Neural cell (in vitro differentiated cells): Measurements from ENCODE around the gene DAAM2. TPM values are rescaled to one million over a fixed set of nuclear protein-coding genes. Genes with fewer than 3 reads are reported as not detected.

Source experiments
- H2AFZ ChIP-seq: fragments of 200-600, 300-800 bp; sonication (generic), shearing (Covaris generic); 2 replicates; pipeline ENCODE4 v1.6.0; 2014; ENCODE audit warnings: low read depth, mild to moderate bottlenecking, antibody characterized with exemption, low read length, moderate library complexity
- H3F3A ChIP-seq: fragments of 200-600 bp; shearing (Covaris generic); 2 replicates; pipeline ENCODE4 v1.6.1; 2016; ENCODE audit warnings: mild to moderate bottlenecking, moderate library complexity, mixed read lengths, antibody characterized with exemption, low read length; ENCODE audit not compliant: insufficient read depth, poor library complexity, severe bottlenecking
- H3K27ac ChIP-seq: fragments of 200-600, 300-800 bp; sonication (generic), shearing (Covaris generic); 2 replicates; pipeline ENCODE4 v1.5.1; 2014; ENCODE audit warnings: mild to moderate bottlenecking, low read length, moderate library complexity
- H3K27me3 ChIP-seq: fragments of 300-800, 200-600 bp; sonication (generic), shearing (Covaris generic); 2 replicates; pipeline ENCODE4 v1.6.0; 2014; ENCODE audit warnings: mild to moderate bottlenecking, low read depth, low read length, moderate library complexity; ENCODE audit not compliant: insufficient read depth
- H3K36me3 ChIP-seq: fragments of 300-800, 200-600 bp; sonication (generic), shearing (Covaris generic); 2 replicates; pipeline ENCODE4 v1.5.1; 2014; ENCODE audit warnings: mild to moderate bottlenecking, antibody characterized with exemption, low read length, moderate library complexity; ENCODE audit not compliant: insufficient read depth
- H3K4me2 ChIP-seq: fragments of 300-800, 200-600 bp; sonication (generic), shearing (Covaris generic); 2 replicates; pipeline ENCODE4 v1.6.0; 2014; ENCODE audit warnings: mild to moderate bottlenecking, low read length
- H3K4me3 ChIP-seq: fragments of 300-800, 200-600 bp; sonication (generic), shearing (Covaris generic); 2 replicates; pipeline ENCODE4 v1.5.1; 2014; ENCODE audit warnings: mild to moderate bottlenecking, low read length, moderate library complexity
- H3K79me2 ChIP-seq: fragments of 200-600 bp; shearing (Covaris generic); replicated peaks from 2 replicates; pipeline ENCODE4 v1.6.0; 2014; ENCODE audit warnings: mild to moderate bottlenecking, low read length, moderate library complexity; ENCODE audit not compliant: insufficient read depth
- H3K9ac ChIP-seq: fragments of 300-800, 200-600 bp; sonication (generic), shearing (Covaris generic); 2 replicates; pipeline ENCODE4 v1.6.1; 2016; ENCODE audit warnings: mild to moderate bottlenecking, low read length, mixed read lengths
- H3K9me2 ChIP-seq: fragments of 200-600 bp; shearing (Covaris generic); 2 replicates; pipeline ENCODE4 v1.6.1; 2016; ENCODE audit warnings: mild to moderate bottlenecking, low read length, mixed read lengths; ENCODE audit not compliant: insufficient read depth
- H3K9me3 ChIP-seq: fragments of 200-600, 300-800 bp; sonication (generic), shearing (Covaris generic); 2 replicates; pipeline ENCODE4 v1.6.1; 2016; ENCODE audit warnings: mild to moderate bottlenecking, mixed run types, low read length, moderate library complexity, mixed read lengths
- H4K20me1 ChIP-seq: fragments of 200-600 bp; shearing (Covaris generic); 2 replicates; pipeline ENCODE4 v1.6.1; 2016; ENCODE audit warnings: mild to moderate bottlenecking, mixed run types; ENCODE audit not compliant: insufficient read depth
- EP300 ChIP-seq: fragments of 450-650 bp; conservative IDR thresholded peaks from 2 replicates; pipeline ENCODE4 v1.6.1; 2014; ENCODE audit warnings: antibody characterized with exemption, mild to moderate bottlenecking, moderate library complexity; ENCODE audit not compliant: poor library complexity, severe bottlenecking
- EZH2 ChIP-seq: fragments of 200-600, 300-800 bp; shearing (Covaris generic), sonication (generic); IDR thresholded peaks from 2 replicates; pipeline ENCODE4 v1.6.1; 2014; ENCODE audit warnings: antibody characterized with exemption, low read length, borderline replicate concordance, mild to moderate bottlenecking; ENCODE audit not compliant: insufficient read depth, poor library complexity, severe bottlenecking
- MXI1 ChIP-seq: fragments of 450-650 bp; conservative IDR thresholded peaks from 2 replicates; pipeline ENCODE4 v1.6.1; 2014; ENCODE audit warnings: antibody characterized with exemption, mild to moderate bottlenecking; ENCODE audit not compliant: poor library complexity, severe bottlenecking
- POLR2AphosphoS5 ChIP-seq: IDR thresholded peaks from 2 replicates; pipeline ENCODE4 v1.6.1; 2012
- RAD21 ChIP-seq: fragments of 450-650 bp; conservative IDR thresholded peaks from 2 replicates; pipeline ENCODE4 v1.6.1; 2014; ENCODE audit warnings: antibody characterized with exemption, mild to moderate bottlenecking, moderate library complexity
- REST ChIP-seq: IDR thresholded peaks from 2 replicates; pipeline ENCODE4 v1.6.1; 2012; ENCODE audit warnings: borderline replicate concordance
- SMC3 ChIP-seq: fragments of 450-650 bp; conservative IDR thresholded peaks from 2 replicates; pipeline ENCODE4 v1.6.1; 2014; ENCODE audit warnings: antibody characterized with exemption, mild to moderate bottlenecking, moderate library complexity; ENCODE audit not compliant: poor library complexity
- TAF1 ChIP-seq: IDR thresholded peaks from 2 replicates; pipeline ENCODE4 v1.6.1; 2012; ENCODE audit warnings: low read depth
- polyA plus RNA-seq: library from polyadenylated mRNA; depleted of rRNA; stranded (reverse); fragments of >200 nt; gene quantifications from 2 replicates; pipeline ENCODE4 v1.2.3, GENCODE V29; 2014
- TF ChIP-seq, protein P1 (sequence below): fragments of 450-650 bp; IDR thresholded peaks from 2 replicates; pipeline ENCODE4 v1.5.1; 2014; ENCODE audit warnings: antibody characterized with exemption, mild to moderate bottlenecking, moderate library complexity; ENCODE audit not compliant: poor library complexity, severe bottlenecking

The DAAM2 gene
- polyA plus RNA-seq, 1 donor from 2014 or later: 1.2 TPM

DNA sequence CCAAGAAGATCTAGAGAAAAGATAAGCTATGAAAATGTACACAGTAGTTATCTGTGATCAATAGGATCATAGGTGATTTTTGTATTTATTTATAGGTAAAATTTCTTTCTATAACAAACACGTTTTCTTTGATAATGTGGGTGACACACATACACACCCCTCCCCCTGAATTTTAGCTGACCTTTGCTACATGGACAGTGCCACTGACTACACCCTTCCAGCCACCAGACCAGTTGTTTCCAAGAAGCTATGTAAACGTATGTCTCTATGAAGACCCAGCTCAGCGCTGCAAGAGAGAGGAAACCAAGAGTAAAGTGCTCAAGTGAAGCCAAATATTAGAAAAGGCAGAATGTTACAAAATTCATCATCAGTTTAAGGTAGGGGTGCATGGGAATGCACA, 125.8 kb downstream of the DAAM2 start:
- H3K4me2 ChIP-seq: no peak overlapping the region
- no peaks in the 10 kb centered on the region for H3F3A ChIP-seq
- H3K27me3 ChIP-seq: no peaks in the 10 kb centered on the region
- no peak for TF ChIP-seq EP300
- H3K79me2 ChIP-seq: no peaks in the 10 kb centered on the region
- H2AFZ ChIP-seq: no peak overlapping the region
- no peaks in the 10 kb centered on the region for H3K9me2 ChIP-seq
- H3K36me3 ChIP-seq: no peaks in the 10 kb centered on the region
- H4K20me1 ChIP-seq: no peaks in the 10 kb centered on the region
- H3K27ac ChIP-seq: no peak overlapping the region
- no peak overlapping the region for H3K9ac ChIP-seq
- H3K9me3 ChIP-seq: no peaks in the 10 kb centered on the region
- no peak overlapping the region for H3K4me3 ChIP-seq

DNA sequence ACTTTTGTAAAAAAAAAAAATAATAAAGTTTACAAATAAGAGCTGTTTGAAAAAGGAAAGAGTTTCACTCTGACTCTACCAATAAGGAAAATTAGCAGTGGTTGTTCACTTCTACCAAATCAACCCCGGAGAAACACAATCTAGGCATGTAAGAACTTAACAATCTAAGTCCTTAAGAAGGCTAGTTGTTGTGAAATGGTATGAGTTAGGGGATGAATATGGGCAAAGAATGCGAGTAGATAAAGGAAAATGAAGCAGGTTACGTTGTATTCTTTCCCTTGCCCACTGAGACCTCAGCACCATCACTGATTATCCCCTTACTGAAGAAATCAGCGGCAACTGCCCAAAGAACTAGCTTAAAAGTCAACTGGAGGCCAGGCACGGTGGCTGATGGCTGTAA, 126.7 kb downstream of the DAAM2 start:
- no peaks in the 10 kb centered on the region for H3K79me2 ChIP-seq
- H2AFZ ChIP-seq: no peak overlapping the region
- H3K9me2 ChIP-seq: no peaks in the 10 kb centered on the region
- H4K20me1 ChIP-seq: no peaks in the 10 kb centered on the region
- H3F3A ChIP-seq: no peaks in the 10 kb centered on the region
- no peaks in the 10 kb centered on the region for H3K36me3 ChIP-seq
- H3K4me3 ChIP-seq: no peak overlapping the region
- H3K27me3 ChIP-seq: no peaks in the 10 kb centered on the region
- no peak overlapping the region for H3K9ac ChIP-seq
- no peak overlapping the region for H3K4me2 ChIP-seq
- TF ChIP-seq EP300 (no peak), TAF1 (no peak), MXI1 (no peak), POLR2AphosphoS5 (no peak), EZH2 (no peak), RAD21 (no peak), REST (no peak), SMC3 (no peak)
- TF ChIP-seq, protein P1, sequence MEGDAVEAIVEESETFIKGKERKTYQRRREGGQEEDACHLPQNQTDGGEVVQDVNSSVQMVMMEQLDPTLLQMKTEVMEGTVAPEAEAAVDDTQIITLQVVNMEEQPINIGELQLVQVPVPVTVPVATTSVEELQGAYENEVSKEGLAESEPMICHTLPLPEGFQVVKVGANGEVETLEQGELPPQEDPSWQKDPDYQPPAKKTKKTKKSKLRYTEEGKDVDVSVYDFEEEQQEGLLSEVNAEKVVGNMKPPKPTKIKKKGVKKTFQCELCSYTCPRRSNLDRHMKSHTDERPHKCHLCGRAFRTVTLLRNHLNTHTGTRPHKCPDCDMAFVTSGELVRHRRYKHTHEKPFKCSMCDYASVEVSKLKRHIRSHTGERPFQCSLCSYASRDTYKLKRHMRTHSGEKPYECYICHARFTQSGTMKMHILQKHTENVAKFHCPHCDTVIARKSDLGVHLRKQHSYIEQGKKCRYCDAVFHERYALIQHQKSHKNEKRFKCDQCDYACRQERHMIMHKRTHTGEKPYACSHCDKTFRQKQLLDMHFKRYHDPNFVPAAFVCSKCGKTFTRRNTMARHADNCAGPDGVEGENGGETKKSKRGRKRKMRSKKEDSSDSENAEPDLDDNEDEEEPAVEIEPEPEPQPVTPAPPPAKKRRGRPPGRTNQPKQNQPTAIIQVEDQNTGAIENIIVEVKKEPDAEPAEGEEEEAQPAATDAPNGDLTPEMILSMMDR: no peak
- no peaks in the 10 kb centered on the region for H3K9me3 ChIP-seq
- H3K27ac ChIP-seq: no peak overlapping the region

GRCh38 chr6:39920157-39920556, 128.0 kb downstream of the DAAM2 start:
- Histone ChIP-seq H3K4me2 (no peak overlapping the region), H3K27me3 (no peaks in the 10 kb centered on the region), H3K27ac (no peak overlapping the region), H2AFZ (no peak overlapping the region), H3K4me3 (no peak overlapping the region), H3K9me2 (no peaks in the 10 kb centered on the region), H3K36me3 (no peaks in the 10 kb centered on the region), H3F3A (no peaks in the 10 kb centered on the region), H3K9ac (no peak overlapping the region), H3K9me3 (no peaks in the 10 kb centered on the region), H3K79me2 (no peaks in the 10 kb centered on the region), H4K20me1 (no peaks in the 10 kb centered on the region)
- TF ChIP-seq, protein P1: no peak
- no peak for TF ChIP-seq TAF1
- TF ChIP-seq EZH2: no peak
